Kidney (tissue), 14 donors: ENCODE measurements around the gene EGFR. TPM values are rescaled to one million over a fixed set of nuclear protein-coding genes. Genes with fewer than 3 reads are reported as not detected.
A peak's percentile ranks its signal among the peaks of the same experiment; 100 is the strongest.

Experiments used
- DNase-seq, 5 donors: peaks; one replicate each; pipeline ENCODE4 v3.0.0-alpha.2; 2013 to 2020
- FAIRE-seq: peaks from 2 replicates; lab custom pipeline; 2012; peaks lifted over from hg19 to GRCh38; lab: Jason Lieb, UNC
- H3K27ac ChIP-seq, 2 donors: one replicate each; pipeline ENCODE4 v1.7.0; 2013; ENCODE audit warnings: low read depth in 2 of 2, low read length in 2 of 2, inconsistent platforms in 1 of 2
- H3K27me3 ChIP-seq: one replicate; pipeline ENCODE4 v1.7.1; 2013; ENCODE audit warnings: low read length, inconsistent platforms; ENCODE audit not compliant: control insufficient read depth, insufficient read depth
- H3K36me3 ChIP-seq, 3 donors: one replicate each; pipeline versions ENCODE4 v1.7.0 to v1.7.1; 2013; ENCODE audit warnings: low read length in 3 of 3, control low read depth in 1 of 3, inconsistent platforms in 1 of 3; ENCODE audit not compliant: insufficient read depth in 3 of 3, control insufficient read depth in 2 of 3
- H3K4me1 ChIP-seq, 3 donors: one replicate each; pipeline versions ENCODE4 v1.7.0 to v1.7.1; 2013; ENCODE audit warnings: low read length in 3 of 3, inconsistent platforms in 1 of 3, low read depth in 1 of 3; ENCODE audit not compliant: control insufficient read depth in 2 of 3, insufficient read depth in 2 of 3
- H3K4me3 ChIP-seq, 3 donors: one replicate each; pipeline versions ENCODE4 v1.7.0 to v1.8.1; 2013; ENCODE audit warnings: low read length in 3 of 3, control low read depth in 1 of 3, inconsistent platforms in 1 of 3
- H3K9ac ChIP-seq, 3 donors: one replicate each; pipeline versions ENCODE4 v1.7.0 to v1.7.1; 2013; ENCODE audit warnings: low read length in 3 of 3, control low read depth in 1 of 3, inconsistent platforms in 1 of 3
- H3K9me3 ChIP-seq, 3 donors: one replicate each; pipeline versions ENCODE4 v1.7.0 to v1.7.1; 2013; ENCODE audit warnings: low read length in 3 of 3, control low read depth in 1 of 3, inconsistent platforms in 1 of 3; ENCODE audit not compliant: control insufficient read depth in 2 of 3, insufficient read depth in 1 of 3
- intact Hi-C: fragments of 100-400 bp; cut with DNase I; formaldehyde crosslinking; loops from one replicate; pipeline ENCODE4 v1.11.1; 2022
- polyA plus RNA-seq: library from polyadenylated mRNA; stranded (reverse); fragments of 350-450 nt; fragmentation: Illumina TruSeq; extraction: RNeasy Lipid Tissue Mini Kit (QIAGEN cat#74804); gene quantifications from one replicate; pipeline ENCODE4 v1.2.3, GENCODE V29; 2014; ENCODE audit warnings: low read depth, low replicate concordance; ENCODE audit not compliant: insufficient read depth
- total RNA-seq: library from RNA; stranded (reverse); fragmentation: NEBNext Ultra II Directional; extraction: Animal tissue kit (Norgen Biotek cat#: 25700); gene quantifications from one replicate; pipeline ENCODE4 v1.2.1, GENCODE V29; 2021
- TF ChIP-seq, protein P1 (sequence below): IDR thresholded peaks from 3 replicates; pipeline ENCODE4 v1.5.1; 2012; ENCODE audit warnings: mild to moderate bottlenecking, moderate library complexity, borderline replicate concordance; ENCODE audit not compliant: insufficient read depth; ENCODE audit errors: extremely low read depth
- donor health status: control.
- donor health status: control.
- donor health status: control.
- donor health status: control.
- donor health status: control.
- donor health status: DM: yes; HTN: yes; CAD: no.
- donor health status: Normal renal cell carcinoma (clear cell type).

The EGFR gene
- total and polyA plus RNA-seq, 2 donors from 2014 or later, result 5.9 to 61.3 TPM

DNA sequence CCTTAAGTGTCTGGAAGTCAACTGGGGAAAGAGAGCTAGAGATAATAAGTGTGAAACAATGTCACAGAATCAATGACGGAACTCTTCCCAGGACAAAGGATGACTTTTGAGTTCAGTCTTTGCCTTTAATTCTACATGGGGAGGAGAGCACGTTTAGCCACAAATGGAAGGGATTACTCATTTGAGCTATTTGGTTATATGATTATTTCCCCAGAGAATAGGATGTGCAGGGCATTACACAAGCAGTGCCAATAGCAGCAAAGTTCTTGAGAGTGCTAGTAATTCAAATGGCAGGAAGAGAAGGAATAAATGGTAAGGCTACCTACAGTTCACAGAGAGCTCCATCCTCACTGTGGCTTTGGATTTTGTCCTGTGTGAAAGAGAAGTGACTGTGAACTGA is 6.0 kb downstream of the EGFR start:
- no peak overlapping the region for H3K4me3 ChIP-seq
- DNase-seq (no peak), FAIRE-seq (no peak)
- H3K4me1 ChIP-seq, result peaks cover 0 to 10% (median 6%) of the 10 kb centered on the region in 3 donors
- no peak overlapping the region for H3K27ac ChIP-seq
- TF ChIP-seq, protein P1, sequence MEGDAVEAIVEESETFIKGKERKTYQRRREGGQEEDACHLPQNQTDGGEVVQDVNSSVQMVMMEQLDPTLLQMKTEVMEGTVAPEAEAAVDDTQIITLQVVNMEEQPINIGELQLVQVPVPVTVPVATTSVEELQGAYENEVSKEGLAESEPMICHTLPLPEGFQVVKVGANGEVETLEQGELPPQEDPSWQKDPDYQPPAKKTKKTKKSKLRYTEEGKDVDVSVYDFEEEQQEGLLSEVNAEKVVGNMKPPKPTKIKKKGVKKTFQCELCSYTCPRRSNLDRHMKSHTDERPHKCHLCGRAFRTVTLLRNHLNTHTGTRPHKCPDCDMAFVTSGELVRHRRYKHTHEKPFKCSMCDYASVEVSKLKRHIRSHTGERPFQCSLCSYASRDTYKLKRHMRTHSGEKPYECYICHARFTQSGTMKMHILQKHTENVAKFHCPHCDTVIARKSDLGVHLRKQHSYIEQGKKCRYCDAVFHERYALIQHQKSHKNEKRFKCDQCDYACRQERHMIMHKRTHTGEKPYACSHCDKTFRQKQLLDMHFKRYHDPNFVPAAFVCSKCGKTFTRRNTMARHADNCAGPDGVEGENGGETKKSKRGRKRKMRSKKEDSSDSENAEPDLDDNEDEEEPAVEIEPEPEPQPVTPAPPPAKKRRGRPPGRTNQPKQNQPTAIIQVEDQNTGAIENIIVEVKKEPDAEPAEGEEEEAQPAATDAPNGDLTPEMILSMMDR, result no peak
- H3K9ac ChIP-seq, result no peak overlapping the region
- no peaks in the 10 kb centered on the region for H3K9me3 ChIP-seq
- H3K27me3 ChIP-seq, result no peaks in the 10 kb centered on the region
- H3K36me3 ChIP-seq, result no peaks in the 10 kb centered on the region
- intact Hi-C loops, result no loop called here

- intact Hi-C loops, result no loop called here
- TF ChIP-seq, protein P1, result no peak
- no peaks in the 10 kb centered on the region for H3K9me3 ChIP-seq
- H3K27me3 ChIP-seq, result no peaks in the 10 kb centered on the region
- no peaks in the 10 kb centered on the region for H3K36me3 ChIP-seq
- FAIRE-seq, result no peak
- peak overlapping the region in 1 of 2 donors; percentile 29 for H3K27ac ChIP-seq
- no peak for DNase-seq
- H3K9ac ChIP-seq, result no peak overlapping the region
- no peak overlapping the region for H3K4me3 ChIP-seq
- peaks cover 0 to 6% (median 3%) of the 10 kb centered on the region in 3 donors for H3K4me1 ChIP-seq
Observed at GRCh38 chr7:55026086-55026790, 7.4 kb downstream of the EGFR start.

DNA sequence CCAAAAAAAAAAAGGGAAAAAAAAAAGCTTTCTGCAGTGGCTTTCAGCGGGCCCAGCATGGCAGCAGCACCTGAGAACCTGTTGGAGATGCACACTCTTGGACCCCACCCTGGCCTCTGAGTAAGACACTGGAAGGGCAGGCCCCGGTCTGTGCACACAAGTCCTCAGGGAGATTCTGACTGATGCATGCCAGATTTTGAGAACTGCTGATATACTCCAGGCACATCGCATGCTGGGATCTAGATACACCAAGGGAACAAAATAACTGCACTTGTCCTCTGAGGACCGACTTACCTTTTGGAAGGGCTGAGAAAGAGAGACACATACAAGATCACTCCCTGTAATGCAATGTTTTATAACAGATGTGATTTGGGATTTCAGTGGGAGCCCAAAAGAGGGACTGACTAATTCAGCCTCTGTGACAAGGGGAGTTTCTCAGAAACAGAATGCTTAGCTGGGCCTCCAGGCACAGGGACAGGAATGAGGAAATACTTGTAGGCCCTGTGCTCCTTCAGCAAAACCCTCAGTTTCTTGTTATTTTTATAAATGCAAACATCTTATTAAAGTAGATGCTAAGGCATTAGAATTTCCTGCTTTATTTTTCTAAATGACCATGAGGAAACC is 8.2 kb downstream of the EGFR start:
- intact Hi-C loops, result no loop called here
- TF ChIP-seq, protein P1, result no peak
- H3K9ac ChIP-seq, result no peak overlapping the region
- H3K27ac ChIP-seq, result peak overlapping the region; percentile 29 to 44
- H3K9me3 ChIP-seq, result no peaks in the 10 kb centered on the region
- H3K27me3 ChIP-seq, result no peaks in the 10 kb centered on the region
- no peak overlapping the region for H3K4me3 ChIP-seq
- FAIRE-seq (no peak), DNase-seq (peak in 1 of 5 donors; percentile 25)
- H3K36me3 ChIP-seq, result no peaks in the 10 kb centered on the region
- H3K4me1 ChIP-seq, result peaks cover 0 to 4% (median 3%) of the 10 kb centered on the region in 3 donors
